GM11168 (cell line): ENCODE measurements around the gene SUSD4.
"Not testable (repeated sequence)": the region's sequence is repeated elsewhere in the genome, so short reads cannot be mapped to it uniquely, and the experiment has no call there.

Source experiments
- in situ Hi-C: fragments of 300-500 bp; cut with MboI; formaldehyde crosslinking; loops from one replicate; pipeline ENCODE4 v1.12.0; 2022; ENCODE audit warnings: low sequenced_read_pairs; ENCODE audit not compliant: unreplicated experiment

Gene SUSD4

GRCh38 chr1:223363856-223364684, at the start of gene SUSD4:
TSS of gene SUSD4 (minus strand) at chr1:223364176. CDS start at chr1:223363425, 751 bp downstream.
- in situ Hi-C loops, result no loop called here

- in situ Hi-C loops, result no loop called here
Observed at GRCh38 chr1:223413216-223413615, 49.2 kb upstream of the SUSD4 start.

GRCh38 chr1:223411710-223412109, 47.7 kb upstream of the SUSD4 start:
- in situ Hi-C loops, result no loop called here

GRCh38 chr1:223411309-223411708, 47.3 kb upstream of the SUSD4 start:
- in situ Hi-C loops, result no loop called here

GRCh38 chr1:223410036-223410435, 46.1 kb upstream of the SUSD4 start:
- in situ Hi-C loops, result no loop called here

GRCh38 chr1:223405507-223405906, 41.5 kb upstream of the SUSD4 start:
- in situ Hi-C loops, result no loop called here

GRCh38 chr1:223403184-223403815, 39.3 kb upstream of the SUSD4 start:
- in situ Hi-C loops, result no loop called here

- in situ Hi-C loops, result no loop called here
Observed at GRCh38 chr1:223402790-223403142, 38.8 kb upstream of the SUSD4 start.

GRCh38 chr1:223401873-223402789, 38.2 kb upstream of the SUSD4 start:
- in situ Hi-C loops, result no loop called here

- in situ Hi-C loops, result not testable (repeated sequence)
Observed at GRCh38 chr1:223399393-223399792, 35.4 kb upstream of the SUSD4 start.

- in situ Hi-C loops, result no loop called here
Observed at GRCh38 chr1:223394706-223395105, 30.7 kb upstream of the SUSD4 start.

GRCh38 chr1:223394242-223394641, 30.3 kb upstream of the SUSD4 start:
- in situ Hi-C loops, result no loop called here

GRCh38 chr1:223393275-223394214, 29.6 kb upstream of the SUSD4 start, which contains the start of gene CCDC185:
TSS of gene CCDC185 (plus strand) at chr1:223393415. CDS start at chr1:223393476, 61 bp downstream.
- in situ Hi-C loops, result no loop called here

- in situ Hi-C loops, result no loop called here
Observed at GRCh38 chr1:223390618-223391017, 26.6 kb upstream of the SUSD4 start.

GRCh38 chr1:223386013-223386412, 22.0 kb upstream of the SUSD4 start:
- in situ Hi-C loops, result no loop called here

GRCh38 chr1:223378754-223379153, 14.8 kb upstream of the SUSD4 start:
- in situ Hi-C loops, result no loop called here

GRCh38 chr1:223374064-223374610, 10.2 kb upstream of the SUSD4 start:
- in situ Hi-C loops, result no loop called here

GRCh38 chr1:223364685-223365382, 858 bp upstream of the SUSD4 start:
- in situ Hi-C loops, result no loop called here
